ENCODE measurements around the gene CCDC102A. TPM values are rescaled to one million over a fixed set of nuclear protein-coding genes. Genes with fewer than 3 reads are reported as not detected.

CCDC102A gene
- polyA plus RNA-seq, 3 donors = not detected

GRCh38 chr16:57539072-57539796, 2.9 kb upstream of the CCDC102A start:
- Histone ChIP-seq H3K9ac (ENCODE audit: insufficient read depth, low read length, poor library complexity, severe bottlenecking) (no peak overlapping the region), H3K27me3 (ENCODE audit: control insufficient read depth in 2 of 2, insufficient read depth in 2 of 2, low read length in 2 of 2) (peaks cover 26 to 66% of the 10 kb centered on the region in 2 donors), H4K20me1 (ENCODE audit: insufficient read depth, low read length) (peaks cover 25% of the 10 kb centered on the region), H3K9me3 (replicated peaks in 1 of 2; ENCODE audit: control insufficient read depth in 1 of 2, insufficient read depth in 1 of 2, low read length in 2 of 2) (no peaks in the 10 kb centered on the region), H3K4me1 (ENCODE audit: control insufficient read depth in 1 of 2, insufficient read depth in 2 of 2, low read length in 2 of 2) (peaks cover 63 to 76% of the 10 kb centered on the region in 2 donors), H3K36me3 (replicated peaks in 1 of 2; ENCODE audit: control insufficient read depth in 1 of 2, insufficient read depth in 2 of 2, low read length in 2 of 2) (no peaks in the 10 kb centered on the region), H3K27ac (ENCODE audit: low read depth in 1 of 2, low read length in 2 of 2) (no peak overlapping the region), H3K4me3 (replicated peaks in 1 of 3; ENCODE audit: low read depth in 2 of 3, low read length in 3 of 3) (no peak overlapping the region), H3K4me2 (replicated peaks; ENCODE audit: extremely low read depth, low read length, poor library complexity, severe bottlenecking) (no peak overlapping the region), H3K79me2 (ENCODE audit: insufficient read depth, low read length) (no peaks in the 10 kb centered on the region), H2AFZ (ENCODE audit: insufficient read depth, low read depth, low read length, poor library complexity, severe bottlenecking) (no peak overlapping the region)
- H3K27me3 Mint-ChIP-seq (ENCODE audit: low read depth in 3 of 3) = peaks cover 70 to 78% (median 70%) of the 10 kb centered on the region in 3 donors
- peaks cover 0 to 17% (median 3%) of the 10 kb centered on the region in 7 donors for H3K9me3 Mint-ChIP-seq
- peaks cover 65% of the 10 kb centered on the region for H3K4me1 Mint-ChIP-seq
- DNase-seq = peak; percentile 47 to 82 (median 52)
- H3K4me3 Mint-ChIP-seq = peak overlapping the region in 1 of 2 donors; percentile 76
- 17% methylated on average over 2 of the region's 10 CpGs for WGBS (ENCODE audit: insufficient coverage)
- intact Hi-C loops (cut with micrococcal nuclease) = no loop called here
- peak overlapping the region in 1 of 7 donors; percentile 55 for H3K27ac Mint-ChIP-seq
- TF ChIP-seq CTCF (IDR thresholded peaks at IDR 0.05) = no peak
- peaks cover 4 to 5% of the 10 kb centered on the region in 2 donors for H3K36me3 Mint-ChIP-seq

GRCh38 chr16:57538235-57538721, 1.9 kb upstream of the CCDC102A start:
- Histone ChIP-seq H2AFZ (ENCODE audit: insufficient read depth, low read depth, low read length, poor library complexity, severe bottlenecking) (no peak overlapping the region), H3K27me3 (ENCODE audit: control insufficient read depth in 2 of 2, insufficient read depth in 2 of 2, low read length in 2 of 2) (peaks cover 26 to 75% of the 10 kb centered on the region in 2 donors), H3K27ac (ENCODE audit: low read depth in 1 of 2, low read length in 2 of 2) (no peak overlapping the region), H3K9ac (ENCODE audit: insufficient read depth, low read length, poor library complexity, severe bottlenecking) (no peak overlapping the region), H3K36me3 (replicated peaks in 1 of 2; ENCODE audit: control insufficient read depth in 1 of 2, insufficient read depth in 2 of 2, low read length in 2 of 2) (no peaks in the 10 kb centered on the region), H3K79me2 (ENCODE audit: insufficient read depth, low read length) (no peaks in the 10 kb centered on the region), H3K9me3 (replicated peaks in 1 of 2; ENCODE audit: control insufficient read depth in 1 of 2, insufficient read depth in 1 of 2, low read length in 2 of 2) (no peaks in the 10 kb centered on the region), H3K4me3 (replicated peaks in 1 of 3; ENCODE audit: low read depth in 2 of 3, low read length in 3 of 3) (no peak overlapping the region), H3K4me2 (replicated peaks; ENCODE audit: extremely low read depth, low read length, poor library complexity, severe bottlenecking) (no peak overlapping the region), H3K4me1 (ENCODE audit: control insufficient read depth in 1 of 2, insufficient read depth in 2 of 2, low read length in 2 of 2) (peaks cover 54 to 66% of the 10 kb centered on the region in 2 donors), H4K20me1 (ENCODE audit: insufficient read depth, low read length) (peaks cover 17% of the 10 kb centered on the region)
- Mint-ChIP-seq H3K4me3 (peak overlapping the region in 1 of 2 donors; percentile 76), H3K9me3 (peaks cover 0 to 19% (median 5%) of the 10 kb centered on the region in 7 donors), H3K27me3 (ENCODE audit: low read depth in 3 of 3) (peaks cover 76 to 87% (median 79%) of the 10 kb centered on the region in 3 donors), H3K4me1 (peaks cover 64% of the 10 kb centered on the region), H3K27ac (no peak overlapping the region), H3K36me3 (peaks cover 4 to 5% of the 10 kb centered on the region in 2 donors)
- no peak for DNase-seq
- intact Hi-C loops (cut with micrococcal nuclease) = no loop called here
- no peak for TF ChIP-seq CTCF (IDR thresholded peaks at IDR 0.05)
- 90% methylated on average over 13 of the region's 14 CpGs for WGBS (ENCODE audit: insufficient coverage)
